GM13977 (cell line): ENCODE data around the gene HSFX1.
A peak's percentile ranks its signal among the peaks of the same experiment; 100 is the strongest.

ENCODE experiments used
- DNase-seq: peaks from one replicate; pipeline ENCODE4 v3.0.0; 2012; ENCODE audit warnings: low spot score
- in situ Hi-C: fragments of 300-500 bp; cut with MboI; formaldehyde crosslinking; loops from one replicate; pipeline ENCODE4 v1.12.0; 2022; ENCODE audit warnings: low sequenced_read_pairs, low pct_unique_long_range_greater_than_20kb, mixed read lengths, inconsistent platforms; ENCODE audit not compliant: unreplicated experiment
- TF ChIP-seq, protein P1 (sequence below): IDR thresholded peaks from 2 replicates; pipeline ENCODE4 v1.5.1; 2012; ENCODE audit warnings: mild to moderate bottlenecking, control low read depth; ENCODE audit not compliant: insufficient read depth; ENCODE audit errors: extremely low read depth, missing control alignments

HSFX1 gene

DNA sequence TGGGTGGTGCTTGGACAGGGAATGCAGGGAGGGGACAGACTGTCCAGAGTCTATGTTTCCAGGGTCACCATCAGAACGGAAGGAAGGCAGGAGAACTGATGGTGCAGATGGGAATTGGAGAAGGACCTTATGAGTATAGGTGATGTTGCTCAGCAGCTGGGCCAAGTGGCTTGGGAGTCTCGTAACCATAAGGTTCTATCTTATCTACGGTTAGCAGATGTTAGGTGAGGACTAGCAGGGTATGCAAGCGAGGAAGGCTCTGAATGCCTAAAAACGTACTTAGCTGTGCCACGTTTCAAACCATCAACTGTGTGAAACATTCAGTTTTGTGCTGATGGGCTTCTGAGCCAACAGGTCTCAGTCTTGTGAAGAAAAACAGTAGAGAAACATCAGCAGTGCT is 30.2 kb downstream of the HSFX1 start:
- no peak for DNase-seq
- TF ChIP-seq, protein P1, sequence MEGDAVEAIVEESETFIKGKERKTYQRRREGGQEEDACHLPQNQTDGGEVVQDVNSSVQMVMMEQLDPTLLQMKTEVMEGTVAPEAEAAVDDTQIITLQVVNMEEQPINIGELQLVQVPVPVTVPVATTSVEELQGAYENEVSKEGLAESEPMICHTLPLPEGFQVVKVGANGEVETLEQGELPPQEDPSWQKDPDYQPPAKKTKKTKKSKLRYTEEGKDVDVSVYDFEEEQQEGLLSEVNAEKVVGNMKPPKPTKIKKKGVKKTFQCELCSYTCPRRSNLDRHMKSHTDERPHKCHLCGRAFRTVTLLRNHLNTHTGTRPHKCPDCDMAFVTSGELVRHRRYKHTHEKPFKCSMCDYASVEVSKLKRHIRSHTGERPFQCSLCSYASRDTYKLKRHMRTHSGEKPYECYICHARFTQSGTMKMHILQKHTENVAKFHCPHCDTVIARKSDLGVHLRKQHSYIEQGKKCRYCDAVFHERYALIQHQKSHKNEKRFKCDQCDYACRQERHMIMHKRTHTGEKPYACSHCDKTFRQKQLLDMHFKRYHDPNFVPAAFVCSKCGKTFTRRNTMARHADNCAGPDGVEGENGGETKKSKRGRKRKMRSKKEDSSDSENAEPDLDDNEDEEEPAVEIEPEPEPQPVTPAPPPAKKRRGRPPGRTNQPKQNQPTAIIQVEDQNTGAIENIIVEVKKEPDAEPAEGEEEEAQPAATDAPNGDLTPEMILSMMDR: no peak
- in situ Hi-C loops: no loop called here

DNA sequence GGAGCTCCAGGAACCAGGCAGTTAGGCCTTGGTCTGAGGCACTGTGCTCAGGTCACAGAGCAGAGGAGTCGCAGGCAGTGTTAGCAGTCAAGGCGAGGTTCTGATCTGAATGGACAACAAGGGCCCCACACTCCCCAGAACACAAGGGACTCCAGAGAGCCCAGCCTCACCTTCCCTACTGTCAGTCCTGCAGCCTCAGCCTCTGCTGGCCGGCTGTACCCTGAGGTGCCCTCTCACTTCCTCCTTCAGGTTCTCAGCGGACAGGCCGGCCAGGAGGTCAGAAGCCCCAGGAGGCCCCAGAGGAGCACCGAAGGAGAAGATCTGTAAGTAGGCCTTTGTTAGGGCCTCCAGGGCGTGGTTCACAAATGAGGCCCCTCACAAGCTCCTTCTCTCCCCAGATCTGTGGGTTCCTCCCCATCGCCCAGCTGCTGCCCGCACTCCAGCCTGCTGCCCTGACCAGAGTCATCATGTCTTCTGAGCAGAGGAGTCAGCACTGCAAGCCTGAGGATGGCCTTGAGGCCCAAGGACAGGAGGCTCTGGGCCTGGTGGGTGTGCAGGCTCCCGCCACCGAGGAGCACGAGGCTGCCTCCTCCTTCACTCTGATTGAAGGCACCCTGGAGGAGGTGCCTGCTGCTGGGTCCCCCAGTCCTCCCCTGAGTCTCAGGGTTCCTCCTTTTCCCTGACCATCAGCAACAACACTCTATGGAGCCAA is 34.0 kb downstream of the HSFX1 start:
- in situ Hi-C loops: no loop called here

DNA sequence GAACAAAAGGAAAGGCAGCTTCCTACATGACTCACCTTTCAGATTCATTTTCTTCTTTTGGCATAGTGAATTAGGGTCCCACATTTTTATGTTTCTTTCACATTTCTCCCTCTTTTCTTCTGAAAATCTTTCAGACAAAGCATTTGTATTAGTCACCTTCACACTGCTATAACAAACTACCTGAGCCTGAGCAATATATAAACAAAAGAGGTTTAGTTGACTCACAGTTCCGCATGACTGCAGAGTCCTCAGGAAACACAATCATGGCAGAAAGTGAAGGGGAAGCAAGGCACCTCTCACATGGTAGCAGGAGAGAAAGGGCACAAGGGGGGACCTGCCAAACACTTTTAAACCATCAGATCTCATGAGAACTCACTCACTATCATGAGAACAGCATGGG is 44.8 kb downstream of the HSFX1 start:
- in situ Hi-C loops: no loop called here
- DNase-seq: no peak
- TF ChIP-seq, protein P1: no peak

More for the DNA sequence above, 34.0 kb downstream of the HSFX1 start:
- TF ChIP-seq, protein P1: no peak
- no peak for DNase-seq

DNA sequence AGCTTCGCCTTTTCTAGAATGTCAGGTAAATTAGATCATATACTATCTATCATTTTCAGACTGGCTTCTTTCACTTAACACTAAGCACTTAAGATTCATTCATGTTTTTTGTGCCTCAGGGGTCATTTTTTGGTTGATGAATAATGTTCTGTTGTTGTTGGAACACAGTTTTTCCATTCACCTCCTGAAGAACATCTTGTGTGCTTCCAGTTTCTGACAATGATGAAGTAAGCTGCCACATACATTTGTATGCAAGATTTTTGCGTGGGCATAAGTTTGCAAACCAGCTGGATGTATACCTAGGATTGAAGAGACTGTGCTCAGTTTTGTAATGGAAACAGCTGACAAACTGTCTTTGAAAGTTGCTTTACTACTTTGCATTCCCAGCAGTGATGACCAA is 45.5 kb downstream of the HSFX1 start:
- TF ChIP-seq, protein P1: no peak
- in situ Hi-C loops: no loop called here

DNA sequence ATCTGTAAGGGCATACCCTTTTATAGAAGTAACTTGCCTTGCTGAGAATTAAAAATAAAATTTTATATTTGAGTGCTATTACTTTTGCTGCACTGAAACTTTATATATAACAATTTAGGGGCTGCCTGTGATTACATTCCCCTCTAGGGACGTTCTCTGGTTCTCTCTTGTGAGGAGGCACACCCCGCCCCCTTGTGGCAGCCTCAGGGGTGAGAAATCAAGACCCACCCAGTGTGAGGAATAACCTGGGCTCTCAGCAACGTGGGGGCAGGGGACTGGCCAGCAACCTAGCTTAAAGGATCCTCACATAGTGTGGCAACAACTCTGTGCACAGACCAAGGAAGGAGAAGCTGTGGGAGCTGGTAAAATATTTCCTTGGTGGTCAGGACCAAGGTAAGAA is 51.6 kb downstream of the HSFX1 start:
- in situ Hi-C loops: no loop called here
- DNase-seq: no peak
- TF ChIP-seq, protein P1: peak; percentile 54

More for the DNA sequence above, 45.5 kb downstream of the HSFX1 start:
- no peak for DNase-seq
